Measurements from ENCODE around the gene CDK8.
"Not testable (repeated sequence)": the region's sequence is repeated elsewhere in the genome, so short reads cannot be mapped to it uniquely, and the experiment has no call there.

The CDK8 gene

GRCh38 chr13:26280822-26281221, 26.9 kb downstream of the CDK8 start:
- Histone ChIP-seq H3K36me3 (ENCODE audit: insufficient read depth, low read length) (peaks cover 9% of the 10 kb centered on the region; the same call in 1 of the 2 replicates), H3K27ac (ENCODE audit: low read depth, low read length) (no peak overlapping the region), H3K4me3 (ENCODE audit: low read length) (no peak overlapping the region), H3K27me3 (ENCODE audit: insufficient read depth, low read length) (no peaks in the 10 kb centered on the region), H3K9ac (ENCODE audit: low read depth, low read length) (no peak overlapping the region), H3K4me1 (ENCODE audit: insufficient read depth, low read length) (peaks cover 4% of the 10 kb centered on the region), H3K9me3 (ENCODE audit: insufficient read depth, low read depth, low read length) (no peaks in the 10 kb centered on the region)
- WGBS: 96% methylated on average over 1 of the region's 1 CpG

GRCh38 chr13:26285911-26286310, 32.0 kb downstream of the CDK8 start:
- not testable (repeated sequence) for H3K9ac ChIP-seq (ENCODE audit: low read depth, low read length); H3K9me3 ChIP-seq (ENCODE audit: insufficient read depth, low read depth, low read length); H3K4me3 ChIP-seq (ENCODE audit: low read length); H3K36me3 ChIP-seq (ENCODE audit: insufficient read depth, low read length); H3K4me1 ChIP-seq (ENCODE audit: insufficient read depth, low read length); H3K27ac ChIP-seq (ENCODE audit: low read depth, low read length); H3K27me3 ChIP-seq (ENCODE audit: insufficient read depth, low read length)
- WGBS: 100% methylated on average over 1 of the region's 2 CpGs

- H3K4me1 ChIP-seq (ENCODE audit: insufficient read depth, low read length); H3K36me3 ChIP-seq (ENCODE audit: insufficient read depth, low read length); H3K9me3 ChIP-seq (ENCODE audit: insufficient read depth, low read depth, low read length); H3K27me3 ChIP-seq (ENCODE audit: insufficient read depth, low read length); H3K4me3 ChIP-seq (ENCODE audit: low read length); H3K9ac ChIP-seq (ENCODE audit: low read depth, low read length); H3K27ac ChIP-seq (ENCODE audit: low read depth, low read length): not testable (repeated sequence)
- WGBS: 96% methylated on average over 7 of the region's 7 CpGs
Measured at GRCh38 chr13:26288838-26289237, 34.9 kb downstream of the CDK8 start.

GRCh38 chr13:26295812-26296211, 41.9 kb downstream of the CDK8 start:
- Histone ChIP-seq H3K27me3 (ENCODE audit: insufficient read depth, low read length) (no peaks in the 10 kb centered on the region), H3K36me3 (ENCODE audit: insufficient read depth, low read length) (no peaks in the 10 kb centered on the region)

GRCh38 chr13:26299168-26299750, 45.3 kb downstream of the CDK8 start:
- H3K4me3 ChIP-seq (ENCODE audit: low read length): no peak overlapping the region
- H3K9me3 ChIP-seq (ENCODE audit: insufficient read depth, low read depth, low read length): no peaks in the 10 kb centered on the region
- 94% methylated on average over 3 of the region's 4 CpGs for WGBS
- no peak overlapping the region for H3K27ac ChIP-seq (ENCODE audit: low read depth, low read length)
- no peaks in the 10 kb centered on the region for H3K27me3 ChIP-seq (ENCODE audit: insufficient read depth, low read length)
- H3K4me1 ChIP-seq (ENCODE audit: insufficient read depth, low read length): peaks cover 7% of the 10 kb centered on the region; the same call in 1 of the 2 replicates
- H3K36me3 ChIP-seq (ENCODE audit: insufficient read depth, low read length): no peaks in the 10 kb centered on the region
- H3K9ac ChIP-seq (ENCODE audit: low read depth, low read length): no peak overlapping the region

More at GRCh38 chr13:26295812-26296211, 41.9 kb downstream of the CDK8 start:
- Histone ChIP-seq H3K9ac (ENCODE audit: low read depth, low read length) (no peak overlapping the region), H3K4me3 (ENCODE audit: low read length) (no peak overlapping the region), H3K27ac (ENCODE audit: low read depth, low read length) (no peak overlapping the region), H3K9me3 (ENCODE audit: insufficient read depth, low read depth, low read length) (no peaks in the 10 kb centered on the region), H3K4me1 (ENCODE audit: insufficient read depth, low read length) (peaks cover 4% of the 10 kb centered on the region; the same call in 1 of the 2 replicates)
- WGBS: 98% methylated on average over 6 of the region's 6 CpGs

GRCh38 chr13:26300140-26300539, 46.2 kb downstream of the CDK8 start:
- peaks cover 7% of the 10 kb centered on the region; the same call in 1 of the 2 replicates for H3K4me1 ChIP-seq (ENCODE audit: insufficient read depth, low read length)
- H3K4me3 ChIP-seq (ENCODE audit: low read length): no peak overlapping the region
- H3K36me3 ChIP-seq (ENCODE audit: insufficient read depth, low read length): no peaks in the 10 kb centered on the region
- H3K9ac ChIP-seq (ENCODE audit: low read depth, low read length): no peak overlapping the region
- H3K9me3 ChIP-seq (ENCODE audit: insufficient read depth, low read depth, low read length): no peaks in the 10 kb centered on the region
- WGBS: 97% methylated on average over 2 of the region's 6 CpGs
- H3K27ac ChIP-seq (ENCODE audit: low read depth, low read length): no peak overlapping the region
- H3K27me3 ChIP-seq (ENCODE audit: insufficient read depth, low read length): no peaks in the 10 kb centered on the region

- H3K4me1 ChIP-seq (ENCODE audit: insufficient read depth, low read length): 0 out of 2 replicates have a peak, but pooled peaks cover 4% of the 10 kb centered on the region
- no peak overlapping the region for H3K4me3 ChIP-seq (ENCODE audit: low read length)
- no peaks in the 10 kb centered on the region for H3K27me3 ChIP-seq (ENCODE audit: insufficient read depth, low read length)
- no peak overlapping the region for H3K27ac ChIP-seq (ENCODE audit: low read depth, low read length)
- H3K9ac ChIP-seq (ENCODE audit: low read depth, low read length): no peak overlapping the region
- no peaks in the 10 kb centered on the region for H3K36me3 ChIP-seq (ENCODE audit: insufficient read depth, low read length)
- 100% methylated on average over 1 of the region's 1 CpG for WGBS
- H3K9me3 ChIP-seq (ENCODE audit: insufficient read depth, low read depth, low read length): no peaks in the 10 kb centered on the region
Measured at GRCh38 chr13:26305676-26306075, 51.7 kb downstream of the CDK8 start.

GRCh38 chr13:26307701-26308100, 53.8 kb downstream of the CDK8 start:
- H3K27me3 ChIP-seq (ENCODE audit: insufficient read depth, low read length): no peaks in the 10 kb centered on the region
- no peak overlapping the region for H3K9ac ChIP-seq (ENCODE audit: low read depth, low read length)
- H3K4me3 ChIP-seq (ENCODE audit: low read length): no peak overlapping the region
- no peaks in the 10 kb centered on the region for H3K36me3 ChIP-seq (ENCODE audit: insufficient read depth, low read length)
- H3K4me1 ChIP-seq (ENCODE audit: insufficient read depth, low read length): no peaks in the 10 kb centered on the region
- H3K27ac ChIP-seq (ENCODE audit: low read depth, low read length): no peak overlapping the region
- H3K9me3 ChIP-seq (ENCODE audit: insufficient read depth, low read depth, low read length): no peaks in the 10 kb centered on the region
- 100% methylated on average over 1 of the region's 1 CpG for WGBS

GRCh38 chr13:26308250-26308649, 54.3 kb downstream of the CDK8 start:
- no peaks in the 10 kb centered on the region for H3K27me3 ChIP-seq (ENCODE audit: insufficient read depth, low read length)
- no peaks in the 10 kb centered on the region for H3K9me3 ChIP-seq (ENCODE audit: insufficient read depth, low read depth, low read length)
- no peak overlapping the region for H3K27ac ChIP-seq (ENCODE audit: low read depth, low read length)
- no peak overlapping the region for H3K4me3 ChIP-seq (ENCODE audit: low read length)
- no peak overlapping the region for H3K9ac ChIP-seq (ENCODE audit: low read depth, low read length)
- H3K4me1 ChIP-seq (ENCODE audit: insufficient read depth, low read length): no peaks in the 10 kb centered on the region
- H3K36me3 ChIP-seq (ENCODE audit: insufficient read depth, low read length): no peaks in the 10 kb centered on the region

GRCh38 chr13:26308836-26309235, 54.9 kb downstream of the CDK8 start:
- Histone ChIP-seq H3K4me1 (ENCODE audit: insufficient read depth, low read length) (no peaks in the 10 kb centered on the region), H3K27ac (ENCODE audit: low read depth, low read length) (no peak overlapping the region), H3K9me3 (ENCODE audit: insufficient read depth, low read depth, low read length) (no peaks in the 10 kb centered on the region), H3K9ac (ENCODE audit: low read depth, low read length) (no peak overlapping the region), H3K27me3 (ENCODE audit: insufficient read depth, low read length) (no peaks in the 10 kb centered on the region), H3K4me3 (ENCODE audit: low read length) (no peak overlapping the region), H3K36me3 (ENCODE audit: insufficient read depth, low read length) (no peaks in the 10 kb centered on the region)
- 100% methylated on average over 5 of the region's 6 CpGs for WGBS

GRCh38 chr13:26310003-26310402, 56.1 kb downstream of the CDK8 start:
- WGBS: 93% methylated on average over 4 of the region's 4 CpGs
- no peaks in the 10 kb centered on the region for H3K36me3 ChIP-seq (ENCODE audit: insufficient read depth, low read length)

GRCh38 chr13:26310470-26310869, 56.5 kb downstream of the CDK8 start:
- Histone ChIP-seq H3K4me3 (ENCODE audit: low read length) (no peak overlapping the region), H3K27ac (ENCODE audit: low read depth, low read length) (no peak overlapping the region), H3K4me1 (ENCODE audit: insufficient read depth, low read length) (no peaks in the 10 kb centered on the region), H3K9ac (ENCODE audit: low read depth, low read length) (no peak overlapping the region), H3K27me3 (ENCODE audit: insufficient read depth, low read length) (no peaks in the 10 kb centered on the region), H3K9me3 (ENCODE audit: insufficient read depth, low read depth, low read length) (no peaks in the 10 kb centered on the region), H3K36me3 (ENCODE audit: insufficient read depth, low read length) (no peaks in the 10 kb centered on the region)
- WGBS: 89% methylated on average over 5 of the region's 5 CpGs

More at GRCh38 chr13:26310003-26310402, 56.1 kb downstream of the CDK8 start:
- H3K27me3 ChIP-seq (ENCODE audit: insufficient read depth, low read length): no peaks in the 10 kb centered on the region
- no peak overlapping the region for H3K4me3 ChIP-seq (ENCODE audit: low read length)
- no peak overlapping the region for H3K9ac ChIP-seq (ENCODE audit: low read depth, low read length)
- no peak overlapping the region for H3K27ac ChIP-seq (ENCODE audit: low read depth, low read length)
- no peaks in the 10 kb centered on the region for H3K4me1 ChIP-seq (ENCODE audit: insufficient read depth, low read length)
- H3K9me3 ChIP-seq (ENCODE audit: insufficient read depth, low read depth, low read length): no peaks in the 10 kb centered on the region

Data from HUES64 (cell line).